Fibroblast of lung (primary cell): ENCODE results near the gene SLC24A4.

ENCODE experiments used
- EZH2 ChIP-seq: IDR thresholded peaks from 2 replicates; pipeline ENCODE4 v1.5.1; 2012; ENCODE audit warnings: low read length, control low read depth, mild to moderate bottlenecking; ENCODE audit errors: missing control alignments
- TF ChIP-seq, protein P1 (sequence below), 2 donors: IDR thresholded peaks in 1 of 2; conservative IDR thresholded peaks in 1 of 2; 1 replicate in 1 of 2; 2 replicates in 1 of 2; pipeline ENCODE4 v1.5.1; 2011 to 2012; ENCODE audit warnings: low read length in 2 of 2, control low read depth in 1 of 2, inconsistent platforms in 1 of 2, low read depth in 1 of 2, mild to moderate bottlenecking in 1 of 2

DNA sequence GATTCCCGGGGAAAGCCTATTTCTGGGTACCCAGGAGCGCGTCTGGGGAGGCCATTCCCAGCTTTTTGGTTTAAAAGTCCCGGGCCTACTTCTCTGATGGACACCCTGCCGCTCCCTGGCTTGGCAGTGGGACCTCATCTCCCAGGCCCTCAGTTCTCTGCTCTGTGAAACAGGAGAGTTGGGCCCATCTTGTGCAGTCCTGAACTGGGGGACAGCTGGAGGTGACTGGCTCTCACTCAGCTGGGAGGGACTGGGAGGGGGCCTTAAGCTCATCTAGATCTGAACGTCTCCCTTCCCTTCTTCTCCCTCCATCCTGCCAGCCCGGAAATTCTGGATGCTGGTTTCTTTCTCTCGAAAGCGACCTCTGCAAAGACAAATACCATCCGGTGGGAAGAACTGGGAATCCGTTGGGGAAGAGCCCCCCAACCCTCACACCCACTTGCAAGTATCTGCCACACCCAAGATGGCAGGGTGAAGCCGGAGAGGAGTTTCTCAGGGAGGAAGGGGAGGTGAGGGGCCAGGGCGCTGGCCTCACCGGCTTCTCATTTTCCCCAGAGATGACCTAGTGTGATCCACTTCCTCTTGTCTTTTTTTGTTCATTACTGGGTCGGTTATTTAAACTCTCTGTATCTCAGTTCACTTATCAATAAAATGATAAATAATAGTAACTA, 192.0 kb downstream of the SLC24A4 start:
- TF ChIP-seq, protein P1, sequence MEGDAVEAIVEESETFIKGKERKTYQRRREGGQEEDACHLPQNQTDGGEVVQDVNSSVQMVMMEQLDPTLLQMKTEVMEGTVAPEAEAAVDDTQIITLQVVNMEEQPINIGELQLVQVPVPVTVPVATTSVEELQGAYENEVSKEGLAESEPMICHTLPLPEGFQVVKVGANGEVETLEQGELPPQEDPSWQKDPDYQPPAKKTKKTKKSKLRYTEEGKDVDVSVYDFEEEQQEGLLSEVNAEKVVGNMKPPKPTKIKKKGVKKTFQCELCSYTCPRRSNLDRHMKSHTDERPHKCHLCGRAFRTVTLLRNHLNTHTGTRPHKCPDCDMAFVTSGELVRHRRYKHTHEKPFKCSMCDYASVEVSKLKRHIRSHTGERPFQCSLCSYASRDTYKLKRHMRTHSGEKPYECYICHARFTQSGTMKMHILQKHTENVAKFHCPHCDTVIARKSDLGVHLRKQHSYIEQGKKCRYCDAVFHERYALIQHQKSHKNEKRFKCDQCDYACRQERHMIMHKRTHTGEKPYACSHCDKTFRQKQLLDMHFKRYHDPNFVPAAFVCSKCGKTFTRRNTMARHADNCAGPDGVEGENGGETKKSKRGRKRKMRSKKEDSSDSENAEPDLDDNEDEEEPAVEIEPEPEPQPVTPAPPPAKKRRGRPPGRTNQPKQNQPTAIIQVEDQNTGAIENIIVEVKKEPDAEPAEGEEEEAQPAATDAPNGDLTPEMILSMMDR (conservative IDR thresholded peaks at IDR 0.05 in 1 of 2, IDR thresholded peaks at IDR 0.05 in 1 of 2; ENCODE audit: low read depth in 1 of 2, low read length in 2 of 2), result no peak
- no peak for TF ChIP-seq EZH2
